Fibroblast of lung (primary cell): ENCODE results near the gene ARFGEF2.

Experiments
- CTCF ChIP-seq, 2 donors: IDR thresholded peaks in 1 of 2; conservative IDR thresholded peaks in 1 of 2; 1 replicate in 1 of 2; 2 replicates in 1 of 2; pipeline ENCODE4 v1.5.1; 2011 to 2012; ENCODE audit warnings: low read length in 2 of 2, control low read depth in 1 of 2, inconsistent platforms in 1 of 2, low read depth in 1 of 2, mild to moderate bottlenecking in 1 of 2
- EZH2 ChIP-seq: IDR thresholded peaks from 2 replicates; pipeline ENCODE4 v1.5.1; 2012; ENCODE audit warnings: low read length, control low read depth, mild to moderate bottlenecking; ENCODE audit errors: missing control alignments

- TF ChIP-seq CTCF (conservative IDR thresholded peaks at IDR 0.05 in 1 of 2, IDR thresholded peaks at IDR 0.05 in 1 of 2; ENCODE audit: low read depth in 1 of 2, low read length in 2 of 2) (no peak), EZH2 (no peak)
These were observed 32.1 kb downstream of the ARFGEF2 start for GRCh38 chr20:48953653-48954052.
